Glutamatergic neuron (in vitro differentiated cells): ENCODE data around the gene TFF2. TPM values are rescaled to one million over a fixed set of nuclear protein-coding genes. Genes with fewer than 3 reads are reported as not detected.

Experiments
- DNase-seq: peaks from one replicate; pipeline ENCODE4 v3.0.0; 2022
- H3K27ac Mint-ChIP-seq: one replicate; pipeline ENCODE4 v1.8.0; 2020; ENCODE audit warnings: mild to moderate bottlenecking, mixed read lengths, inconsistent platforms; ENCODE audit not compliant: unreplicated experiment
- H3K27me3 Mint-ChIP-seq: one replicate; pipeline ENCODE4 v1.8.0; 2020; ENCODE audit warnings: mild to moderate bottlenecking, moderate library complexity, mixed read lengths, inconsistent platforms; ENCODE audit not compliant: unreplicated experiment
- H3K36me3 Mint-ChIP-seq: one replicate; pipeline ENCODE4 v1.8.0; 2020; ENCODE audit warnings: mild to moderate bottlenecking, mixed read lengths, inconsistent platforms; ENCODE audit not compliant: unreplicated experiment
- H3K4me1 Mint-ChIP-seq: one replicate; pipeline ENCODE4 v1.8.0; 2020; ENCODE audit warnings: mild to moderate bottlenecking, low read depth, mixed read lengths, inconsistent platforms; ENCODE audit not compliant: unreplicated experiment
- H3K4me3 Mint-ChIP-seq: one replicate; pipeline ENCODE4 v1.8.0; 2020; ENCODE audit warnings: mild to moderate bottlenecking, mixed read lengths, inconsistent platforms; ENCODE audit not compliant: unreplicated experiment
- H3K9me3 Mint-ChIP-seq: one replicate; pipeline ENCODE4 v1.8.0; 2020; ENCODE audit warnings: mild to moderate bottlenecking, moderate library complexity, mixed read lengths, inconsistent platforms; ENCODE audit not compliant: unreplicated experiment
- CTCF ChIP-seq: fragments of 200-600 bp; sonication (generic); IDR thresholded peaks from one replicate; pipeline ENCODE4 v1.5.0; 2021; ENCODE audit not compliant: partially characterized antibody, unreplicated experiment
- total RNA-seq: library from RNA; stranded (reverse); fragmentation: NEBNext Ultra II Directional; extraction: Animal tissue kit (Norgen Biotek cat#: 25700); gene quantifications from one replicate; pipeline ENCODE4 v1.2.1, GENCODE V29; 2021; ENCODE audit not compliant: unreplicated experiment

TFF2 gene
- total RNA-seq, 1 donor from 2014 or later: not detected

- Mint-ChIP-seq H3K4me3 (no peak overlapping the region), H3K9me3 (peaks cover 3% of the 10 kb centered on the region), H3K27ac (no peak overlapping the region), H3K36me3 (peaks cover 14% of the 10 kb centered on the region), H3K27me3 (peaks cover 1% of the 10 kb centered on the region), H3K4me1 (peaks cover 6% of the 10 kb centered on the region)
- DNase-seq: no peak
- TF ChIP-seq CTCF: no peak
Measured at GRCh38 chr21:42384989-42385388, 34.2 kb upstream of the TFF2 start.

- Mint-ChIP-seq H3K4me1 (peaks cover 6% of the 10 kb centered on the region), H3K36me3 (peaks cover 14% of the 10 kb centered on the region), H3K27ac (no peak overlapping the region), H3K27me3 (peaks cover 1% of the 10 kb centered on the region), H3K4me3 (no peak overlapping the region), H3K9me3 (peaks cover 3% of the 10 kb centered on the region)
- DNase-seq: peak; percentile 9
- TF ChIP-seq CTCF: no peak
Measured at GRCh38 chr21:42384156-42384945, 33.6 kb upstream of the TFF2 start.

- H3K27ac Mint-ChIP-seq: no peak overlapping the region
- H3K36me3 Mint-ChIP-seq: peaks cover 14% of the 10 kb centered on the region
- no peak for TF ChIP-seq CTCF
Measured at GRCh38 chr21:42383331-42383730, 32.5 kb upstream of the TFF2 start.

GRCh38 chr21:42382915-42383314, 32.1 kb upstream of the TFF2 start:
- H3K9me3 Mint-ChIP-seq: peaks cover 5% of the 10 kb centered on the region
- H3K36me3 Mint-ChIP-seq: peaks cover 14% of the 10 kb centered on the region
- peak; percentile 6 for DNase-seq
- peaks cover 1% of the 10 kb centered on the region for H3K27me3 Mint-ChIP-seq
- peaks cover 6% of the 10 kb centered on the region for H3K4me1 Mint-ChIP-seq
- H3K27ac Mint-ChIP-seq: no peak overlapping the region
- H3K4me3 Mint-ChIP-seq: no peak overlapping the region
- no peak for TF ChIP-seq CTCF

More at GRCh38 chr21:42383331-42383730, 32.5 kb upstream of the TFF2 start:
- H3K4me1 Mint-ChIP-seq: peaks cover 6% of the 10 kb centered on the region
- peaks cover 4% of the 10 kb centered on the region for H3K9me3 Mint-ChIP-seq
- peaks cover 1% of the 10 kb centered on the region for H3K27me3 Mint-ChIP-seq
- peak; percentile 3 for DNase-seq
- H3K4me3 Mint-ChIP-seq: no peak overlapping the region

- peaks cover 3% of the 10 kb centered on the region for H3K9me3 Mint-ChIP-seq
- no peak overlapping the region for H3K27ac Mint-ChIP-seq
- TF ChIP-seq CTCF: peak; percentile 33
- H3K4me3 Mint-ChIP-seq: no peak overlapping the region
- peak; percentile 26 for DNase-seq
- H3K27me3 Mint-ChIP-seq: peaks cover 4% of the 10 kb centered on the region
- H3K4me1 Mint-ChIP-seq: no peaks in the 10 kb centered on the region
- peaks cover 7% of the 10 kb centered on the region for H3K36me3 Mint-ChIP-seq
Measured at GRCh38 chr21:42381347-42381984, 30.7 kb upstream of the TFF2 start.
